HG03432 (cell line): ENCODE measurements around the gene FCN1.
"Not testable (repeated sequence)": the region's sequence is repeated elsewhere in the genome, so short reads cannot be mapped to it uniquely, and the experiment has no call there.

Experiments
- ATAC-seq: cut with Tn5 transposase; IDR thresholded peaks from one replicate; pipeline ENCODE4 v1.9.1; 2021; ENCODE audit warnings: mild to moderate bottlenecking, moderate library complexity; ENCODE audit not compliant: unreplicated experiment

The FCN1 gene

DNA sequence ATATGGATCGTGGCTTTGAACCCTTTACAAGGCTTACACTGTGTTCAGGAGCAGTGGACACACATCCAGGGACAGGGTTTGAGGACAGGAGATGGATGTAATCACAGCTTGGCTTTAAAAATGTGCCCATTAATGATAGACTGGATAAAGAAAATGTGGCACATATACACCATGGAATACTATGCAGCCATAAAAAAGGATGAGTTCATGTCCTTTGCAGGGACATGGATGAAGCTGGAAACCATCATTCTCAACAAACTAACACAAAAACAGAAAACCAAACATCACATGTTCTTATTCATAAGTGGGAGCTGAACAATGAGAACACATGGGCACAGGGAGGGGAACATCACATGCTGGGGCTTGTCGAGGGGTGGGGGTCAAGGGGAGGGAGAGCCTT lies 60.3 kb downstream of the FCN1 start:
- not testable (repeated sequence) for ATAC-seq

GRCh38 chr9:134855900-134856377 lies 61.8 kb downstream of the FCN1 start:
- ATAC-seq = no peak
